Peyer's patch (tissue), 4 donors: Measurements from ENCODE around the gene TOGARAM2.

Source experiments
- CTCF ChIP-seq, 6 experiments: fragments of 450-650 bp in 4 of 6; fragments of 200-600 bp in 2 of 6; sonication (generic) in 1 of 6; IDR thresholded peaks; one replicate each; pipeline ENCODE4 v1.5.1; 2017 to 2019; ENCODE audit warnings: antibody characterized with exemption in 6 of 6, mild to moderate bottlenecking in 3 of 6, moderate library complexity in 1 of 6
- POLR2A ChIP-seq, 2 donors: fragments of 450-650 bp; IDR thresholded peaks; one replicate each; pipeline ENCODE4 v1.5.1; 2017; ENCODE audit warnings: antibody characterized with exemption in 2 of 2, mild to moderate bottlenecking in 2 of 2, moderate library complexity in 2 of 2

- TF ChIP-seq CTCF (IDR thresholded peaks at IDR 0.05) (no peak), POLR2A (IDR thresholded peaks at IDR 0.05) (no peak)
These were observed 52.1 kb downstream of the TOGARAM2 start for GRCh38 chr2:29033172-29033571.
